ENCODE measurements around the gene AACS.

DNA sequence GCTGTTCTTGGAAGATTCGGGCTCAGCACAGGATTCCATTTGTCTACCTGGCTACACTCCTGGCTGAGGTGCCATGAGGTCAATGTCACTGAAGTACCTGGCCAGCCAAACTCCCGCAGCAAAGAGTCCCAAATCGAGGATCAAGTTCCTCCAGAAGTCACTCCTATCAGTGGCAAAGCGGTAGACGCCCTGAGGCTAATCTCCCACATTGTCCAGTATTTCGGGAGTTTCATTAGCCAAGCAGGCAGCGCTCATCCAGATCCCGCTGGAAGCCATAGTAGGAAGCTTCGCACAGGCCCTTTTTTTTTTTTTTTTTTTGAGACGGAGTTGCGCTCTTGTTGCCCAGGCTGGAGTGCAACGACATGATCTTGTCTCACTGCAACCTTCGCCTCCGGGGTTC lies 8.9 kb upstream of the AACS start:
- no peak for TF ChIP-seq CTCF (IDR thresholded peaks at IDR 0.05)
- TF ChIP-seq POLR2AphosphoS5 (IDR thresholded peaks at IDR 0.05): no peak
- no peak for TF ChIP-seq EP300 (IDR thresholded peaks at IDR 0.05)
- TF ChIP-seq POLR2A (IDR thresholded peaks at IDR 0.05): no peak
